Inferior parietal cortex (tissue), 1 donor: ENCODE data around the gene KCTD12.
A peak's percentile ranks its signal among the peaks of the same experiment; 100 is the strongest.

Source experiments
- DNase-seq: peaks from one replicate; pipeline ENCODE4 v3.0.0-alpha.2; 2016; ENCODE audit errors: extremely low spot score

The KCTD12 gene

GRCh38 chr13:76887076-76887563, 915 bp upstream of the KCTD12 start:
- no peak for DNase-seq

- DNase-seq = no peak
Observed at GRCh38 chr13:76886005-76886291, 257 bp downstream of the KCTD12 start.

GRCh38 chr13:76885203-76886004, 801 bp downstream of the KCTD12 start:
- DNase-seq = no peak

- no peak for DNase-seq
Observed at GRCh38 chr13:76884907-76885202, 1.4 kb downstream of the KCTD12 start.

- no peak for DNase-seq
Observed at GRCh38 chr13:76884186-76884906, 1.9 kb downstream of the KCTD12 start.

- peak; percentile 22 for DNase-seq
Observed at GRCh38 chr13:76883236-76883635, 3.0 kb downstream of the KCTD12 start.

- DNase-seq = peak; percentile 45
Observed at GRCh38 chr13:76882431-76882830, 3.8 kb downstream of the KCTD12 start.

- DNase-seq = no peak
Observed at GRCh38 chr13:76879883-76880270, 6.3 kb downstream of the KCTD12 start.

- no peak for DNase-seq
Observed at GRCh38 chr13:76879203-76879882, 6.9 kb downstream of the KCTD12 start.

GRCh38 chr13:76878043-76878442, 8.2 kb downstream of the KCTD12 start:
- no peak for DNase-seq

GRCh38 chr13:76875271-76875815, 10.9 kb downstream of the KCTD12 start:
- DNase-seq = no peak

GRCh38 chr13:76874479-76874878, 11.7 kb downstream of the KCTD12 start:
- DNase-seq = no peak

- no peak for DNase-seq
Observed at GRCh38 chr13:76873445-76873844, 12.8 kb downstream of the KCTD12 start.

GRCh38 chr13:76872675-76873074, 13.5 kb downstream of the KCTD12 start:
- DNase-seq = no peak

GRCh38 chr13:76871432-76871831, 14.8 kb downstream of the KCTD12 start:
- DNase-seq = no peak

GRCh38 chr13:76868371-76868770, 17.8 kb downstream of the KCTD12 start:
- no peak for DNase-seq

GRCh38 chr13:76865996-76866503, 20.2 kb downstream of the KCTD12 start:
- no peak for DNase-seq

- no peak for DNase-seq
Observed at GRCh38 chr13:76865109-76865508, 21.1 kb downstream of the KCTD12 start.

GRCh38 chr13:76864259-76864658, 21.9 kb downstream of the KCTD12 start:
- DNase-seq = no peak

GRCh38 chr13:76863022-76863421, 23.2 kb downstream of the KCTD12 start:
- no peak for DNase-seq

GRCh38 chr13:76861859-76862258, 24.3 kb downstream of the KCTD12 start:
- DNase-seq = no peak

GRCh38 chr13:76860706-76861105, 25.5 kb downstream of the KCTD12 start:
- no peak for DNase-seq
